Measurements from ENCODE around the gene SAA1.

Gene SAA1

GRCh38 chr11:18285841-18286240, 19.8 kb downstream of the SAA1 start:
- TF ChIP-seq ZFX (IDR thresholded peaks at IDR 0.05; ENCODE audit: borderline replicate concordance) (no peak), CTCF (IDR thresholded peaks at IDR 0.05) (no peak)
- no peak overlapping the region for H3K27ac ChIP-seq

- no peak for TF ChIP-seq ZFX (IDR thresholded peaks at IDR 0.05; ENCODE audit: borderline replicate concordance)
- no peak for TF ChIP-seq CTCF (IDR thresholded peaks at IDR 0.05)
- no peak overlapping the region for H3K27ac ChIP-seq
These were observed 22.8 kb downstream of the SAA1 start for GRCh38 chr11:18288911-18289310.

- H3K27ac ChIP-seq: no peak overlapping the region
- TF ChIP-seq ZFX (IDR thresholded peaks at IDR 0.05; ENCODE audit: borderline replicate concordance) (no peak), CTCF (IDR thresholded peaks at IDR 0.05) (no peak)
These were observed 28.8 kb downstream of the SAA1 start for GRCh38 chr11:18294862-18295261.

- TF ChIP-seq ZFX (IDR thresholded peaks at IDR 0.05; ENCODE audit: borderline replicate concordance) (no peak), CTCF (IDR thresholded peaks at IDR 0.05) (no peak)
- H3K27ac ChIP-seq: no peak overlapping the region
These were observed 29.3 kb downstream of the SAA1 start for GRCh38 chr11:18295316-18295715.

GRCh38 chr11:18299721-18300120, 33.7 kb downstream of the SAA1 start:
- TF ChIP-seq CTCF (IDR thresholded peaks at IDR 0.05): no peak
- TF ChIP-seq ZFX (IDR thresholded peaks at IDR 0.05; ENCODE audit: borderline replicate concordance): no peak
- H3K27ac ChIP-seq: no peak overlapping the region

GRCh38 chr11:18304745-18305144, 38.7 kb downstream of the SAA1 start:
- H3K27ac ChIP-seq: peak overlapping the region; percentile 22; the same call in 1 of the 2 replicates
- no peak for TF ChIP-seq ZFX (IDR thresholded peaks at IDR 0.05; ENCODE audit: borderline replicate concordance)
- TF ChIP-seq CTCF (IDR thresholded peaks at IDR 0.05): no peak

- no peak overlapping the region for H3K27ac ChIP-seq
- TF ChIP-seq ZFX (IDR thresholded peaks at IDR 0.05; ENCODE audit: borderline replicate concordance) (no peak), CTCF (IDR thresholded peaks at IDR 0.05) (no peak)
These were observed 41.5 kb downstream of the SAA1 start for GRCh38 chr11:18307461-18308139.
